Stimulated activated CD4-positive, alpha-beta T cell treated with anti-CD3 and anti-CD28 coated beads, Interleukin-2, amount 100 ng/mL, for 24 hours (primary cell): ENCODE measurements around the gene PKD1.
"Not testable (repeated sequence)": the region's sequence is repeated elsewhere in the genome, so short reads cannot be mapped to it uniquely, and the experiment has no call there.

Source experiments
- DNase-seq, 2 donors: peaks; one replicate each; pipeline ENCODE4 v3.0.0-alpha.2; 2020

The PKD1 gene

DNA sequence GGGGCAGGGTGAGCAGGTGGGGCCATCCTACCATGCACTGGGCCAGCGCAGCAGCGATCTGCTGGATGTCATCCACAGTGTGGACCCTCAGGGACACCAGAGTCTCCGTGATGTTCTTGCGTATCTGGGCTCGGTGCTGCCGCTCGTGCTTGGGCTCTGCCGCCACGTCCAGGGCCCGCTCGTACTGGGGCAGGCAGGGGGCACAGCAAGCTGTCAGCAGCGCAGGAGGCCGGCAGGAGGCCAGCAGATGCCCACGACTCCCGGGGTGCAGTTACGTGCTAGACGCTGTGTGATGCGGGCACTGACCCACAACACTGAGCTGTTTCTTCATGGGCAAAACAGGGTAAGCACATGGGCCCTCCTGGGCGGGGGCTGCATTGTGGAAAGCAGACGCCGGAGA lies 30.4 kb downstream of the PKD1 start:
- not testable (repeated sequence) for DNase-seq

DNA sequence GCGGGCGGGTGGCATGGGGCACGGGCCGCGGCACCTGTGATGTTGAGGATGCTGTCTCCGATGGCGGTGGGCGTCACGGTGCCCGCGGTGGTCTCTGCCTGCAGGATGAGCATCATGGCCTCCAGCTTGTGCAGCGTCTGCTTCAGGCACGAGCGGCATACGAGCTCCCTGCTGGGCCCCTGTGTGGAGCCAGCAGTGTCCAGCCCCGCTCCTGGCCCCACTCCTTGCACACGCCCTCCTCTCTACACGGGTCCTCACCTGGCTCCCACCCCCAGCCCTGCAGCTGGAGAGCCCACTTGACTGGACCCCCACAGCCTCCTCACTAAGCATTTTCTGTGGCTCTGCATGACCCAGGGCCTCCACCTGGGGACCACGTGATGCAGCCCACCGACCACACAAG lies 31.2 kb downstream of the PKD1 start:
- DNase-seq: not testable (repeated sequence)

DNA sequence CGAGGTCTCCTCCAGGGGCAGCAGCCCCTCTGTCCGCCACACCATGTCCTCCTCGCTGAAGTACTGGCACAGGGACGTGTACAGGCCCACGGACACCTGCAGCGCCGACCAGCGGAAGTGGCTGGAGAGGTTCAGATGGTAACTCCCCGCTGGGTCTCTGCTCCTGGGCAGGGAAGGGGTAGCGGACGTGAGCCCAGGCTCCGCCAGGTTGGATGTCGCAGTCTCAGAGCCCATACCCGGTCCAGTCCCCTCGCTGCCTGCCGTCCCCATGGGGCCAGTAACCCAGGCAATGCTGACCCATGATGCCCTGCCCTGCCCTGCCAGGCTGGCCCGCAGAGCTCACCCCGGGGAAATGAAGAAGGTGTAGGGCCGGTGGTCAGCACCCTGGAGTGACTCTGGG lies 33.2 kb downstream of the PKD1 start:
- DNase-seq: no peak

DNA sequence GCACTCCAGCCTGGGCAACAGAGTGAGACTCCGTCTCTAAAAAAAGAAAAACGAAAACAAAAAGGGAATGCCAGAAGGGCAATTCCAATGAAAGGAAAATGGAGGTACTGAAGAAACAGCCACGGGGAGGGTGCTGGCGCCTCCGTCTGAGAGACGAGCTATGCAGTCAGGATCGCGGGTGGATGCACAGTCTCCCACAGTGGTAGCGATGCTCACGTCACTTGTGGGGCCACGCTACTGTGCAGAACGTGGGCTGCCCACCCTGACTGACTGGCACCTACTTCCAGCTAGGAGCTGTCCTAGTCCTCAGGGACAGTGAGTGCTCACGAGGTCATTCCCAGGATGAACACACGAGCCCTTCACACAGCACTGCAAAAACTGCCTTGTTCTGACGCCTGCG lies 34.1 kb downstream of the PKD1 start:
- DNase-seq: not testable (repeated sequence)

DNA sequence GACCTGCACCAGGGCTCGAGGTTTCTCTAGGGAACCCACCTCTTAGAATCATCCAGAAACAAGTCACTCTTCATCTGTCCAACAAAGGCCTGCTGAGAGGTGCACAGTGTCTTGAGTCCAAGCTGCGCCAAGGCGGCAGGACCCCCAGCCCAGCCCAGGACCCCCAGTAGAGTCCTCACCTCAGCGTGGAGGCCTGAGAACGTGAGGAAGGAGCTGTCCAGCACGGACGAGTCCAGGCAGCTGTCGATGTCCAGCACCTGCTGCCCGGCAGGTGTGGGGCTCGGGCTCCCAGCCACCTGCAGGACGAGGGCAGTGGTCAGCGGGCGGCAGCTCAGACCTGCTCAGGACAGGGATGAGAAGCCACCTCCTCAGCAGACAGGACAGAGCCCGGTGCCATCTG lies 38.0 kb downstream of the PKD1 start:
- DNase-seq: not testable (repeated sequence)

DNA sequence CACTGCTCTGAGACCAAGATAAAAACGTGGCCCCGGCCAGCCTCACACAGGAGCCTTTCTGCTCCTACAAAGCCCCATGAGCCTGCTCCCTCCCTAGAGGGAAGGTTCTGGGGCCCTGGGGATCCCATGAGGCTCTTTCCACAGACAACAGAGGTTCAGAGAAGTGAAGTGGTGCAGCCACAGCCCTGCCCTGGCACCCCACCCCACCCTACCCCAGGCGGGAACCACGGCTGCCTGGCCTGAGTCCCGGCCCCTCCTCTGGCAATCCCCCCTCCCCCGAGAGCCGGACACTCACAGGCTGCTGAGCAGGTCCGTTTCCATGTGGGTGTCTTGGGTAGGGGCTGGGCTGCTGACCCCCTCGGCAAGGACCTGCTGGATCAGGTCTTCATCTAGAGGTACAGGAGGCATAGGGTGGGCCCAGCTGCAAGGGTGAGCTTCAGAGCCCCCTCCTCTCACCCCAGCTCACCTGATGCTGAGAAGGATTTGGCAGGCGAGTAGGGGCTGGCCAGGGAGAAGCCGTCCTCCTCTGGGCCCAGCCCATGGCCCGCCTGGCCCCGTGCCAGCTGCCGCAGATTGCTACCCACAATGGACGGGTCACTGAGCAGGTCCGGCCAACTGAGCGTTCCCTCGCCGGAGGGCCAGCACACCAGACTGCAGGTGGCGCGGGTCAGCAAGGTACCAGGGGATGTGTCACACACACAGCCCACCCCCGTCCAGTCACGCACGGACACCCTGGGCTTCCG lies 38.7 kb downstream of the PKD1 start:
- DNase-seq: no peak

DNA sequence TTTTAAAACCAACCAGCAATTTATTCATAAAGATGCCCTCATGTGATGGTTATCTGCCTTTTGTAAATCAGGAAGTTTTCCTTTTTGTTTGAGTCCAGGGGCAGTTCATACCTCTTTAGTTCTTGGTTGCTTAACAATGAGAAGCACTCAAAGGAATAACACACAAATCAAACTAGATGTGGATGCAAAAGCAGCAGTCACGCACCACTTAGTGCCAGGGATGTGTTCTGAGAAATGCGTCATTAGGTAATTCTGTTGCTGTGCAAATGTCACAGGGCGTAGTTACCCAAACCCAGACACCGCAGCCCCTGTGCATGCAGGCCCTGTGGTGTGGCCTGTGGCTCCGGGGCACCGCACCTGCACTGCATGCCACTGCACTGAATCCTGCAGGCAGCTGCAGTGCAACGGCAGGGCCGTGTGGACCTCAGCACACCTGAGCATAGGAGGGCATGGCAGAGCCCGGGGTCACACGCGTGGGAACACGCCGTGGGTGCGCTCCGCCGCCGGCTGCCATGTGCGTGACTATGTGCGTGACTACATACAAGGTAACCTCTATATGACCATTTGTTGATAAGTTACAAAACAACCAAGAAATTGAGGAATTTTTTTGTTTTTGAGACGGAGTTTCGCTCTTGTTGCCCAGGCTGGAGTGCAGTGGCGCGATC lies 39.6 kb downstream of the PKD1 start:
- no peak for DNase-seq

DNA sequence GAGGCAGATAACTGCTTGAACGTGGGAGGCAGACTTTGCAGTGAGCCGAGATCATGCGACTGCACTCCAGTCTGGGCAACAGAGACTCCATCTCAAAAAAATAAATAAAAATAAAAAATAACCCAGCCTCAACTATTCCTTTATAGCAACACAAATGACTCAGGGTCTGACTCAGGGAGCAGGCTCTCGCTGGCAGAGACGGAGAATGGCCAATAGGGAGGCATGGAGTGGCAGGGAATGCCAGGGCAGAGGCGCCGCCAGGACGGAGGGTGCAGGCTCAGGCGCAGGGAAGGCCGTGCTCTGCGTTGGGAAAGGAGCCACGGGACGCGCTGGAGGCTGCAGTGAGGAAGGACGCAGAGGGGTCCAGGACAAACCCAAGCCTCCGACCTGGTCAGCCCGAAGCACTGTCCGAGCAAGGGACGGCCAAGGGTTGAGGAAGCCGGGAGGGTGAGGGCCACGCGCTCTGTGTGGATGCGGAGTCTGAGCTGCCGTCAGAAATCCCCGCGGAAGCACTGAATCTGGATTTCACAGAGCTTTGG lies 40.3 kb downstream of the PKD1 start:
- DNase-seq: no peak

DNA sequence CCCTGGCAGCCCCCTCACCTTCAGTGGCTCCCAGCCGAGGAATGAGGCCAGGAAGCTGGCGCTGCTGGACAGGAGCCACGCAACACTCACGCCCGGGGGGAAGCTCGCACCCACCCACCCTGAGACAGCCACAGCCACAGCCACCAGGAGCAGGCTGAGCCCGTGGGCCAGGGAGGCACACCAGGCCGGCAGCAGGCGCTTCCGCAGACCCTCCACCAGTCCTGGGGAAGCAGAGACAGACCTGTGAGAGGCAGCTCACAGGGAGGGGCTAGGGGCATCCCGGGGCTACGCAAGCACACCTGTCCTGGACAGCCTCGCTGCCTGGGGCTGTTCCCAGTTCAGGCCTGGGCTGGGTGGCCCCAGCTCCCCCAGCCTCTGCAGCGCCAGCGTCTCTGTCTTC lies 41.9 kb downstream of the PKD1 start:
- no peak for DNase-seq

DNA sequence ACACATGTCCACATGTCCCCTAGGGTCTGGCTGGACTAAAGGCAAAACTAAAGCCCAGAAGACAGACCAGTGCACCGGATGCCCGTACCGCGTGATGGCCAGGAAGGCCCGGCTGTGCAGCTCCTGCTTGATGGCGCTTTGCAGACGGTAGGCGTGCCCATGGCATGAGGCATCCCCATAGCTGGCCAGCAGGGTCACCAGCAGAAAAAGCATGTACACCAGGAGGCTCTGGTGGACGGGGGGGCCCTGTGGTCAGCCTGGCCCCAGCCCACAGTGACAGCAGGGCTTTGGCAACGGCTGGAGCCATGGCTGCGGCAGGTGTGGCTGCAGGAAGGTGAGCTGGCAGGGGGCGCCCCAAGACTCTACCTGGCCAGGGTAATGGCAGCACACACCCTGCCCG lies 42.8 kb downstream of the PKD1 start:
- no peak for DNase-seq

DNA sequence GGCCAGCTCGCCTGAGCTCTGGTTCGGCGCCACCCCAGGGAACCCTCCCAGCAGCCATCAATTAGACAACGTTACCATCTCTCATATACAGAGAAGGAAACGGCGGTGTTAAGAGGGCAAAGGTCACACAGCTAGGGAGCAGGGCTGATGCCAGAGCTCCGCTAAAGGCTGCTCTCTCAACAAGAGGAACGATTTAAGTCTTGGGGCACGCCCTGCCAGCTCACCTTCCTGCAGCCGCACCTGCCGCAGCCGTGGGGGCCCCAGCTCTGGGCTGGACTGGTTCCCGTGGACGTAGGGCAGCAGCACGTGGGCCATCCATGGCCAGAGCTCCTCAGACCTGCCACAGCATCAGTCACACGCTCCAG lies 43.5 kb downstream of the PKD1 start:
- DNase-seq: no peak

DNA sequence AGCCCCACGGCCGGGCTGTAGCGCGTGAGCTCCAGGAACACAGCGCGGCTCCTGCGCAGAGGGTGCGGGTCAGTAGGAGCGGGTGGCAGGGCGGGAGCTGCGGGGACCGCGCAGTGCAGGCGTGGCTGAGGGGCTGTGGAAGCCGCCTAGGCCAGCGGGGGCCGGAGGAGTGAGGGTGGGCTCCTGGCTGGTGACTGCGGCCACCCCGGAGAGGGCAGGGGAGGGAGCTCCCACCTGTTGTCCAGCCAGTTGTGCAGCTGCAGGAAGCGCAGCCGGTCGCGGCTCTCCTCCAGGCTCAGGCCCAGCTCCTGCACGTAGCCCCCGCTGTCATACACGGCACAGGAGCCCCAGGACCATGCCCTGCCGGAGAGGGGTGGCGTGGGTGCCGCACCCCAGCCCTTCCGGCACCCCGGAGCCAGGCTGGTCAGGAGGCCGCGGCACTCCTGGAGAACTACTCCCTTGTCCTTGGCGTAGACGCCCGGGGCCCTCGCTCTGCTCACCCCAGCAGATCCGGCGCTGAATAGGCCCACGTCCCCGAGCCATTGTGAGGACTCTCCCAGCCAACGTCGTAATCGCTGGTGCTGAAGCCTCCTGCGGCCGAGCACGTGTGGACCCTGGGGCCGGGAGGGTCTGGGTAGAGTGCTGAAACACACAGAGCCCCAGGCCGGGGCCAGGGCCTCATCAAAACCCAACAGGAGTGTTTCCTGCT lies 44.0 kb downstream of the PKD1 start:
- no peak for DNase-seq

DNA sequence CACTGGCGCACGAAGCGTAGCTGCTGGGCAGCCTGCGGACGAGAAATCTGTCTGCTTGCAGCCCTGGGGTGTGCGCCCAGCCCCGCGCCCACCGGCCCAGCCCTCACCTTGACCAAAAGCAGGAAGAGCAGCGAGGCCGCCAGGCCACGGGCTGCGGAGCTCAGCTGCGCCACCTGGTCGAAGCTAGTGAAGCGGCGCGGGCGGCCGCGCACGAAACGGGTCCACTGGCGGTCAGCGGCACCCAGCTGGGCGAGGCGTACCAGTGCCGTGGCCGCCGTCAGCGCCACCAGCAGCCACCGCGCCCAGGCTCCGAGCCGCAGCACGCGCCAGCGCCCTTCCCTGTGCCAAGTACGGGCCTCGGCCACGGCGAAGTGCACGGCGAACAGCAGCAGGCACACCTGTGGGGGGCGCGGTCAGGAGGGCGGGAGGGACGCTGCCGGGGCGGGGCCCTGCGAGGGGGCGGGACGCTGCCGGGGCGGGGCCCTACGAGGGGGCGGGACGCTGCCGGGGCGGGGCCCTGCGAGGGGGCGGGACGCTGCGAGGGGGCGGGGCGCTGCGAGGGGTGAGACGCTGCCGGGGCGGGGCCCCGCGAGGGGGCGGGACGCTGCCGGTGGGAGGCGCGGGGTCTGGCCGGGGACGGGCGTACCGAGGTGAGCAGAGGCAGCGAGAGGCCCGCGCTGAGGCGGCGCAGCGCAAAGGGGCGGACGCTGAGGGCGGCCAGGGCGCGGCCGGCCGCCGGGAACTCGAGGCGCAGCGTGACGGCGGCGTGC lies 44.7 kb downstream of the PKD1 start:
- DNase-seq: peak in 1 of 2 donors; percentile 20

DNA sequence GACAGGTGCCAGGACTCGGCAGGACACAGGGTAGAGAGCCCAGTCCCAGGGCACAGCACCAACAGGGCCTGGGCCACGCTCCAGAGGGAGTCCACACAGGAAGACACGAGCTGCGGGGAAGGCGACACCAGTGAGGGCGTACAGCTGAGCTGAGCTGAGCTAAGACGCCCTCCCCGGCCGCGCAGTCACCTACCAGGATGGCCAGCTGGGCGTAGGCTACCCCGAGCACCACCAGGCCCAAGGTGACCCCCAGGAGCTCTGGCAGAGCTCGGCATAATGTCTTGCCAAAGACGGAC lies 45.3 kb downstream of the PKD1 start:
- DNase-seq: no peak

DNA sequence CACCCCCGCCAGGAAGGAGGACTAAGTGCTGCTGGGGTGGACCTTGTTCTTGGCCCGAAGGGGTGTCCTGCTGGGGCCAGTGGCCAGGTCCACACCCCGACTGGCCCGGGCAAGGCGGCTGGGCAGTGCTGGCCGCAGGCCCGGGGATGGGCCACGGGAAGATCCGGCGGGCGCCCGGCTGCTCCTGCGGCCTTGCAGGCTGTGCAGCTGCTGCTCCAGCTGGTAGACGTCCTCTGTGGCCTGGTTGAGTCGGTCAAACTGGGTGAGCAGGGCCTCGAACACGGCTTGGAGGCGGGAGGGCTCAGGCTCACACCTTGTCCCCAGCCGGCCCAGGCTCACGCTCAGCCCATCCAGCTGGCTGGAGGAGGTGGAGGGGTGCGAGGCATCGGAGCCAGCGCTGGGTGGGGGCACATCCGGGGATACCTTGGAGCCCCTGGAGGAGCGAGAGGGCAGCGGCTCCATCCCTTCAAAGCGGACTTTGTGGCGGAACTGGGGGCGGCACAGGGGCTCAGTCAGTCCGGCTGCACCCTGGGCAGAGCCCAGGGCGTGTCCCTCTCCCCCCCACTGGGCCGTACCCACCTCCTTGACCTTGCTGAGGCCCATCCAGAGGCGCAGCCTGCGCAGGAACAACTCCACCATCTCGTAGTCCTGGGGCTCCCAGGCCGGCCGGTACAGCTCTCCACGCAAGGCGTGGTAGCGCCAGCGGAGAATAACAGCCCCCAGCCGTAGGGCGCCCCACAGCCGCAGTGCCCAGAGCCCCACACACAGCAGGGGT lies 45.8 kb downstream of the PKD1 start:
- DNase-seq: no peak

DNA sequence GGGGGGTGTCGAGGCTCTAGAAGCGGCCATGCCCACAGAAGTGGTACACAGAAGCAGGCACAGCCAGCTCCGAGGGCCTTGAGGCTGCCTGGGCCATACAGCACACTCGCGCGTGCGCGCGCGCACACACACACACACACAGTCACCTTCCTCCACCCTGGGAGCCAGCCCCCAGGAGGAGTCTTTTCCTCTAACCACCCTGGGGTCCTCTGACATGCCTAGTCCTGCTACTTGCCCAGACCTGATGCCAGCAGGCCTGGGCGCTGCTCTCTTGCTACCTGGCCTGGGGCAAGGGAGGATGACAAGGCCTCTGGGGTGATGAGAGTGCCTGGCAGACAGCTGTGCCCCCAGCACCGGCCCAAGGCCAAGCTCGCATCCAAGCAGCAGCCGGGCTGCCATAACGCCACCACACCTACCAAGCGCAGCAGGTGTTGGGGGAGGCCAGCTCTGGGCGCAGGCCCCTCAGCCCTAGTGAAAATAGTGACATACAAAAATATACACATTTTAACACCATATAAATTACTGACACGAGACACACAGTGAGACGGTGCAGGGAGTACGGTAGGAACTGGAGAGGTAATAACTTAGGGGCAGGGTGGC lies 46.8 kb downstream of the PKD1 start:
- no peak for DNase-seq

DNA sequence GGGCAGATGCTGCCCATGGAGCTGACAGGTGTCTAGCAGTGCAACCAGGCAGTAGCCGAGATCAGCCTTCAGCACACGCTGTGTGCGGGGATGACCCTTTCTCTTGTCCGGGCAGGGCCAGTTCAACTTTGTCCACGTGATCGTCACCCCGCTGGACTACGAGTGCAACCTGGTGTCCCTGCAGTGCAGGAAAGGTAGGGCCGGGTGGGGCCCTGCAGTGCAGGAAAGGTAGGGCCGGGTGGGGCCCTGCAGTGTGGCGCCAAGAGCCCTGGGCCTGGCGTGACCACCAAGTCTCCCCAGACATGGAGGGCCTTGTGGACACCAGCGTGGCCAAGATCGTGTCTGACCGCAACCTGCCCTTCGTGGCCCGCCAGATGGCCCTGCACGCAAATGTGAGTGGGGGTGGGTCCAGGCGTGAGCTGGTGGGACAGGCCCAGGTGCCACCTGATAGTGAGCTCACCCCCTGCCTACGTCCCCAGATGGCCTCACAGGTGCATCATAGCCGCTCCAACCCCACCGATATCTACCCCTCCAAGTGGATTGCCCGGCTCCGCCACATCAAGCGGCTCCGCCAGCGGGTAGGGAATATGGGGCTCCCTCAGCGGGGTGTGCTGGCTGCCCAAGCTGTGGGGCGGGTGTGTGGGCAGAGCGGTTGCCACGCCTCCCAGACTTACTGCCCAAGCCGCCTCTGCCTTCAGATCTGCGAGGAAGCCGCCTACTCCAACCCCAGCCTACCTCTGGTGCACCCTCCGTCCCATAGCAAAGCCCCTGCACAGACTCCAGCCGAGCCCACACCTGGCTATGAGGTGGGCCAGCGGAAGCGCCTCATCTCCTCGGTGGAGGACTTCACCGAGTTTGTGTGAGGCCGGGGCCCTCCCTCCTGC lies 47.7 kb downstream of the PKD1 start:
- DNase-seq: no peak

DNA sequence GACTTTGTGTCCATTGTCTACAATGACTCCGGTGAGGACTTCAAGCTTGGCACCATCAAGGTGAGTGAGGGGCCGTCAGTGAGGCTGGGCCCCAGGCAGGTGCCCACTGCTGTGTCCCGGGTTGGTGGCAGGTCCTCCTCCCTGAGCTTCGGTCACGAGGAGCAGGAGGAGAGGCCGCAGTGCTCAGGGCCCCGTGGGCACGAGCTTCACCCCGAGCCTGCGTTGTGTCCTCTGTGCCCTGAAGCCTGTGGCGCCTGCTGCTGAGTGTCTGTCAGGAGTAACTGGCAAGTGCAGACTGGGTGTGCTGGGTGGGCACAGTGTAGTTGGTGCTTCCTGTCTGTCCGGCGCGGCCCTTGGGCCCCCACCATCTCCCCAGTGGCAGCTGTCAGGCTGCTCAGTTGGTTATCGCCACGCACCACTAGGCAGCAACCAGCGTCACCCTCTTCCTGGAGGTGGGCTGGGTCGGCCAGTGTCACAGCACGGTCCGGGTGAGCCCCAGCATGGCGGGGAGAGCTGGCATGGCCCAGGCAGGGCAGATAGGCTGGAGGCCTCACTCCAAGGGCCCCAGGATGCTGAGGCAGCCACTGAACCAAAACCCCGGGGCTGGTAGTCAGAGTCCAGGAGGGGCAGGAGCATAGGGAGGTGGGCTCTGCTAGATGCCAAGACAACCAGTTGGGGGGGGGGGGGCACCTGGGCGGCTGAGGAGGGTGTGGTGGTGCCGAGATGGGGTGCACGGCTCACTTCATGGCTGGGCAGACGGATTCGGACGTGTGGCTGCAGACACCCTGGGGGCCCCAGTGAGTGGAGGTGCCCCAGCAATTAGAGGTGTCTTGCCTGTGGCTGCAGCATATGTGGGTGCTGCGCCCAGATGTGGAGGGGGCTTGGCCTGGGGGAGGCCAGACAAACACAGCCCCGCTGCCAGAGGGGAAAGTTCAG lies 48.6 kb downstream of the PKD1 start:
- DNase-seq: no peak

DNA sequence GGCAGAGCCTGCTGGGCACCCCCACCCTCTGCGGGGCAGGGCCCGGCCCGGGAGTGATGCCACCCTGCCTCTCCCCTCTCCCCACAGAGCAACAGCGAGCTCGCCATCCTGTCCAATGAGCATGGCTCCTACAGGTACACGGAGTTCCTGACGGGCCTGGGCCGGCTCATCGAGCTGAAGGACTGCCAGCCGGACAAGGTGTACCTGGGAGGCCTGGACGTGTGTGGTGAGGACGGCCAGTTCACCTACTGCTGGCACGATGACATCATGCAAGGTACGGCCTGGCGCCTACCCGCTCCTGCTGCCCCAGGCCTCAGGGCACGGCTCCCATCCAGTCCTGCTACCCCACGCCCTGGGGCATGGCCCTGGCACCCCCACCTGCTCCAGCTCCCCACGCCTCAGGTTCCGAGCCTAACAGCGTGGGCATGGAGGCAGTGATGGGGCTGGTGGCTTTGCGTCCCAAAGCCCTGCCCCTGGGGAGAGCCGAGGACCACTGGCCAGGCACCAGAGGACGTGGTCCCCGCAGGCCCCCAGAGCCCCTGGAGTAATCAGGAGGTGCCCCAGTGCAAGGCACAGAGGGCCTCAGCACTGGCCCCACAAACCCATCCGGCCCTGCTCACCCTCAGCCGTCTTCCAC lies 49.5 kb downstream of the PKD1 start:
- no peak for DNase-seq
